ENCODE results near the gene DNAJB1. TPM values are rescaled to one million over a fixed set of nuclear protein-coding genes. Genes with fewer than 3 reads are reported as not detected.

DNAJB1 gene
- 77.5 and 86.8 TPM in 2 replicates for total RNA-seq

GRCh38 chr19:14517840-14518505 lies at the start of gene DNAJB1:
DNAJB1 (minus strand) TSS chr19:14518397; CDS start chr19:14518349, 48 bp downstream.

GRCh38 chr19:14529254-14530004 lies 11.2 kb upstream of the DNAJB1 start, which contains the start of gene TECR:
TECR (plus strand) TSS chr19:14529594; CDS start chr19:14529697, 103 bp downstream.

DNA sequence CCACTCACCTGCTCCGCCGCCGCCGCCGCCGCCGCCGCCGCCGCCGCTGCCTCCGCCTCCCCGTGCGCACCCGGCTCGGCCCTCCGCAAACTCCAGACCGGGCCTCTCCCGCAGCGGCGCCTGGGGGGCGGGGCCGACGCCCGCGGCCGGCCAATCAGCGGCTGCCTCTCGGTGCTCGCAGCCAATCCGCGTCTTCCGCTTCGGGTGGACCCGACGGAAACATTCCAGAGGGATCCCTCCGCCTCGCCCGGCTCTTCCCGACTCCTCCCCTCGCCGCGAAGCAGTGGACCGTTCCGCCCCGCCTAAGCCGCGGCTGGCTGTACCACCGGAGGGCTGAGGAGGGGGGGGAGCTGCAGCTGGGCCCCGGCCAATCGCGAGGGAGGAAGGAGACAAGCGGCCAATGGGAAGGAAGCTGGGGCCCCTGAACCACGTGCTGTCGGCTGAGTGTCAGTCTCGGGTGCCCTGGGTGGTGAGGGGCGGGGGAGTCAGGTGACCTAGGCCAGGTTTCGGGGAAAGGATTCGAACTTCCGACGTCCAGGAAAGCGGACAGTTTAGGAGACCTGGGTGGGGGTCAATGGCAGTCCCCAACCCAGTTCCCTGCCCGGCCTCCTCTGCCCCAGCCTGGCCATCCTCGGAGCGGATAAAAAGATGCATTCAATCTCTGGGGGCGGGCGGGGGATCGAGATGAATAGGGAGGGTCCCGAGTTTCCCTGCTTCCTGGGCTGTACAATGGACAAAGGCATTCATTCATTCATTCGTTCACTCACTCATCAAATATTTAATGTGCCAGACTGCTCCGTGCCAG lies 22.0 kb downstream of the DNAJB1 start, which contains the start of gene GIPC1:
Gene GIPC1 (minus strand): TSS at position 99 of the 805 bp plus-strand sequence. CDS start 13,151 bp downstream, outside the sequence.

GRCh38 chr19:14475251-14476073 lies 42.7 kb downstream of the DNAJB1 start, which contains the start of gene PTGER1:
PTGER1 (minus strand) TSS chr19:14475354; CDS start chr19:14474320, 1,034 bp downstream.

Other genes starting within 250 kb of the DNAJB1 start
- gene ADGRE5, start 137.0 kb downstream of the DNAJB1 start, total RNA-seq: 54.0 and 61.7 TPM in 2 replicates
- 126 and 139 TPM in 2 replicates for gene DDX39A, start 99.1 kb downstream of the DNAJB1 start, total RNA-seq
- gene PKN1, start 85.1 kb downstream of the DNAJB1 start, total RNA-seq: 93.2 and 107 TPM in 2 replicates
- gene PTGER1, start 43.0 kb downstream of the DNAJB1 start, total RNA-seq: 1.0 and 2.5 TPM in 2 replicates
- gene GIPC1, start 22.3 kb downstream of the DNAJB1 start, total RNA-seq: 103 and 111 TPM in 2 replicates
- 98.9 and 105 TPM in 2 replicates for gene TECR, start 11.2 kb upstream of the DNAJB1 start, total RNA-seq
- gene NDUFB7, start 53.7 kb upstream of the DNAJB1 start, total RNA-seq: 506 and 586 TPM in 2 replicates
- not detected in 2 replicates for gene CLEC17A, start 64.7 kb upstream of the DNAJB1 start, total RNA-seq
- gene ADGRE3, start 156.4 kb upstream of the DNAJB1 start, total RNA-seq: not detected in 2 replicates
- gene ZNF333, start 171.7 kb upstream of the DNAJB1 start, total RNA-seq: 7.6 and 11.7 TPM in 2 replicates